Loucy (cell line): ENCODE measurements around the gene CPNE6.

Experiments
- H2AFZ ChIP-seq: fragments of 200-600 bp; sonication (generic); 2 replicates; pipeline ENCODE4 v1.6.0; 2016; ENCODE audit warnings: antibody characterized with exemption, mild to moderate bottlenecking, low read length, moderate library complexity
- H3F3A ChIP-seq: fragments of 200-600 bp; 2 replicates; pipeline ENCODE4 v1.6.0; 2016; ENCODE audit warnings: antibody characterized with exemption, low read depth, mild to moderate bottlenecking
- H3K27me3 ChIP-seq: fragments of 200-600 bp; sonication (generic); 2 replicates; pipeline ENCODE4 v1.6.1; 2014; ENCODE audit warnings: low read length, mild to moderate bottlenecking; ENCODE audit not compliant: insufficient read depth, poor library complexity, severe bottlenecking
- H3K36me3 ChIP-seq: fragments of 200-600 bp; sonication (generic); 2 replicates; pipeline ENCODE4 v1.6.1; 2016; ENCODE audit warnings: low read length; ENCODE audit not compliant: insufficient read depth
- H3K4me1 ChIP-seq: fragments of 200-600 bp; sonication (generic); 2 replicates; pipeline ENCODE4 v1.5.1; 2014; ENCODE audit warnings: low read length, mild to moderate bottlenecking; ENCODE audit not compliant: insufficient read depth, poor library complexity, severe bottlenecking
- H3K4me2 ChIP-seq: fragments of 200-600 bp; sonication (generic); 2 replicates; pipeline ENCODE4 v1.6.0; 2014; ENCODE audit warnings: antibody characterized with exemption, low read length, low read depth, mild to moderate bottlenecking; ENCODE audit not compliant: poor library complexity, severe bottlenecking
- H3K4me3 ChIP-seq: fragments of 200-600 bp; sonication (generic); 2 replicates; pipeline ENCODE4 v1.5.1; 2014; ENCODE audit warnings: low read length, mild to moderate bottlenecking, mixed read lengths; ENCODE audit not compliant: poor library complexity, severe bottlenecking
- H3K79me2 ChIP-seq: fragments of 200-600 bp; sonication (generic); 2 replicates; pipeline ENCODE4 v1.6.1; 2014; ENCODE audit warnings: low read length; ENCODE audit not compliant: insufficient read depth
- H3K9ac ChIP-seq: fragments of 200-600 bp; sonication (generic); 2 replicates; pipeline ENCODE4 v1.6.0; 2014; ENCODE audit warnings: mild to moderate bottlenecking, low read depth, low read length, moderate library complexity; ENCODE audit not compliant: poor library complexity, severe bottlenecking
- H3K9me2 ChIP-seq: fragments of 200-600 bp; sonication (generic); replicated peaks from 2 replicates; pipeline ENCODE4 v1.6.1; 2016; ENCODE audit warnings: low read depth, low read length, mixed read lengths
- H3K9me3 ChIP-seq: fragments of 200-600 bp; sonication (generic); 2 replicates; pipeline ENCODE4 v1.6.1; 2014; ENCODE audit warnings: mild to moderate bottlenecking, antibody characterized with exemption, low read length, low read depth; ENCODE audit not compliant: insufficient read depth
- H4K20me1 ChIP-seq: fragments of 200-600 bp; sonication (generic); 2 replicates; pipeline ENCODE4 v1.6.0; 2014; ENCODE audit warnings: antibody characterized with exemption, low read length, mild to moderate bottlenecking; ENCODE audit not compliant: insufficient read depth, poor library complexity, severe bottlenecking
- CTCF ChIP-seq: fragments of 200-600 bp; sonication (generic); conservative IDR thresholded peaks from 2 replicates; pipeline ENCODE4 v1.5.1; 2014; ENCODE audit warnings: mild to moderate bottlenecking, antibody characterized with exemption, low read length
- EZH2phosphoT487 ChIP-seq: fragments of 200-600 bp; IDR thresholded peaks from 2 replicates; pipeline ENCODE4 v1.6.1; 2018; ENCODE audit warnings: antibody characterized with exemption, mild to moderate bottlenecking, moderate library complexity, borderline replicate concordance

CPNE6 gene

GRCh38 chr14:24115422-24116127 is 44.2 kb downstream of the CPNE6 start:
- Histone ChIP-seq H3K4me3 (peak overlapping the region; percentile 91), H3K9me2 (no peaks in the 10 kb centered on the region), H3K4me2 (peak overlapping the region; percentile 88), H3F3A (peaks cover 6% of the 10 kb centered on the region; the same call in 1 of the 2 replicates), H4K20me1 (peaks cover 11% of the 10 kb centered on the region), H3K4me1 (peaks cover 19% of the 10 kb centered on the region), H3K9me3 (no peaks in the 10 kb centered on the region), H2AFZ (peak overlapping the region; percentile 79), H3K27me3 (no peaks in the 10 kb centered on the region), H3K9ac (peak overlapping the region; percentile 91), H3K36me3 (peaks cover 30% of the 10 kb centered on the region; the same call in 1 of the 2 replicates), H3K79me2 (peaks cover 29% of the 10 kb centered on the region)
- no peak for TF ChIP-seq EZH2phosphoT487
- no peak for TF ChIP-seq CTCF

- TF ChIP-seq CTCF (no peak), EZH2phosphoT487 (no peak)
- peak overlapping the region; percentile 91 for H3K4me3 ChIP-seq
- no peak overlapping the region for H2AFZ ChIP-seq
- H3K4me2 ChIP-seq, result peak overlapping the region; percentile 88
- H3K27me3 ChIP-seq, result no peaks in the 10 kb centered on the region
- H3K79me2 ChIP-seq, result peaks cover 29% of the 10 kb centered on the region
- H3K9ac ChIP-seq, result peak overlapping the region; percentile 91
- peaks cover 6% of the 10 kb centered on the region; the same call in 1 of the 2 replicates for H3F3A ChIP-seq
- peaks cover 19% of the 10 kb centered on the region for H3K4me1 ChIP-seq
- H3K36me3 ChIP-seq, result peaks cover 37% of the 10 kb centered on the region
- H3K9me2 ChIP-seq, result no peaks in the 10 kb centered on the region
- H4K20me1 ChIP-seq, result peaks cover 11% of the 10 kb centered on the region
- H3K9me3 ChIP-seq, result no peaks in the 10 kb centered on the region
Observed at GRCh38 chr14:24116128-24116814, 44.9 kb downstream of the CPNE6 start.

- Histone ChIP-seq H3K4me3 (peak overlapping the region; percentile 91), H3K36me3 (peaks cover 43% of the 10 kb centered on the region), H3F3A (peaks cover 6% of the 10 kb centered on the region; the same call in 1 of the 2 replicates), H3K9me3 (no peaks in the 10 kb centered on the region), H3K9ac (peak overlapping the region; percentile 3), H3K27me3 (no peaks in the 10 kb centered on the region), H4K20me1 (peaks cover 11% of the 10 kb centered on the region), H3K79me2 (peaks cover 29% of the 10 kb centered on the region), H3K4me1 (peaks cover 19% of the 10 kb centered on the region), H3K4me2 (peak overlapping the region; percentile 88), H2AFZ (no peak overlapping the region), H3K9me2 (no peaks in the 10 kb centered on the region)
- TF ChIP-seq EZH2phosphoT487, result no peak
Observed at GRCh38 chr14:24117179-24117578, 45.8 kb downstream of the CPNE6 start.
